Measurements from ENCODE around the gene COMMD1.

GRCh38 chr2:62071760-62072680 lies 166.5 kb downstream of the COMMD1 start:
- TF ChIP-seq CTCF (conservative IDR thresholded peaks at IDR 0.05 in 1 of 2, IDR thresholded peaks at IDR 0.05 in 1 of 2; ENCODE audit: low read depth in 1 of 2, low read length in 2 of 2): no peak
- no peak for TF ChIP-seq EZH2 (IDR thresholded peaks at IDR 0.05; ENCODE audit: low read length, missing control alignments)
